Osteocyte (in vitro differentiated cells): Measurements from ENCODE around the gene CNKSR3. TPM values are rescaled to one million over a fixed set of nuclear protein-coding genes. Genes with fewer than 3 reads are reported as not detected.

Source experiments
- DNase-seq: peaks from one replicate; pipeline ENCODE4 v3.0.0; 2021; ENCODE audit warnings: mixed read lengths; ENCODE audit not compliant: unreplicated experiment; ENCODE audit errors: extremely low spot score
- H3K27ac Mint-ChIP-seq: one replicate; pipeline ENCODE4 v1.8.0; 2021; ENCODE audit warnings: mild to moderate bottlenecking, mixed read lengths; ENCODE audit not compliant: unreplicated experiment
- H3K27me3 Mint-ChIP-seq: one replicate; pipeline ENCODE4 v1.8.0; 2021; ENCODE audit warnings: mixed read lengths; ENCODE audit not compliant: unreplicated experiment
- H3K36me3 Mint-ChIP-seq: one replicate; pipeline ENCODE4 v1.8.0; 2021; ENCODE audit warnings: mixed read lengths; ENCODE audit not compliant: unreplicated experiment
- H3K4me1 Mint-ChIP-seq: one replicate; pipeline ENCODE4 v1.8.0; 2021; ENCODE audit warnings: mixed read lengths; ENCODE audit not compliant: unreplicated experiment
- H3K4me3 Mint-ChIP-seq: one replicate; pipeline ENCODE4 v1.8.0; 2021; ENCODE audit warnings: mild to moderate bottlenecking, moderate library complexity, mixed read lengths; ENCODE audit not compliant: unreplicated experiment
- H3K9me3 Mint-ChIP-seq: one replicate; pipeline ENCODE4 v1.8.0; 2021; ENCODE audit warnings: mixed read lengths; ENCODE audit not compliant: unreplicated experiment
- CTCF ChIP-seq: fragments of 200-600 bp; sonication (generic); IDR thresholded peaks from 2 replicates; pipeline ENCODE4 v1.5.0; 2021; ENCODE audit warnings: antibody characterized with exemption, mild to moderate bottlenecking, moderate library complexity
- total RNA-seq: library from RNA; stranded (reverse); gene quantifications from 2 replicates; pipeline ENCODE4 v1.2.1, GENCODE V29; 2021

The CNKSR3 gene
- total RNA-seq, 1 donor from 2014 or later: 14.6 TPM

- no peak overlapping the region for H3K4me3 Mint-ChIP-seq
- TF ChIP-seq CTCF: no peak
- H3K27me3 Mint-ChIP-seq: no peaks in the 10 kb centered on the region
- no peak for DNase-seq
- H3K4me1 Mint-ChIP-seq: peaks cover 37% of the 10 kb centered on the region
- H3K36me3 Mint-ChIP-seq: peaks cover 6% of the 10 kb centered on the region
- no peaks in the 10 kb centered on the region for H3K9me3 Mint-ChIP-seq
- peak overlapping the region; percentile 36 for H3K27ac Mint-ChIP-seq
These were observed 35.6 kb downstream of the CNKSR3 start for GRCh38 chr6:154474648-154475428.

- no peak for TF ChIP-seq CTCF
- H3K4me3 Mint-ChIP-seq: no peak overlapping the region
- no peak for DNase-seq
- no peaks in the 10 kb centered on the region for H3K9me3 Mint-ChIP-seq
- H3K27me3 Mint-ChIP-seq: no peaks in the 10 kb centered on the region
- H3K27ac Mint-ChIP-seq: no peak overlapping the region
- peaks cover 24% of the 10 kb centered on the region for H3K4me1 Mint-ChIP-seq
- peaks cover 6% of the 10 kb centered on the region for H3K36me3 Mint-ChIP-seq
These were observed 37.2 kb downstream of the CNKSR3 start for GRCh38 chr6:154473324-154473723.

- Mint-ChIP-seq H3K9me3 (no peaks in the 10 kb centered on the region), H3K27me3 (no peaks in the 10 kb centered on the region), H3K27ac (no peak overlapping the region), H3K36me3 (peaks cover 6% of the 10 kb centered on the region), H3K4me1 (peaks cover 18% of the 10 kb centered on the region), H3K4me3 (no peak overlapping the region)
- no peak for TF ChIP-seq CTCF
- no peak for DNase-seq
These were observed 38.7 kb downstream of the CNKSR3 start for GRCh38 chr6:154471609-154472362.

- Mint-ChIP-seq H3K36me3 (peaks cover 6% of the 10 kb centered on the region), H3K27ac (no peak overlapping the region), H3K27me3 (no peaks in the 10 kb centered on the region), H3K4me1 (peaks cover 6% of the 10 kb centered on the region), H3K4me3 (no peak overlapping the region), H3K9me3 (no peaks in the 10 kb centered on the region)
- DNase-seq: no peak
- TF ChIP-seq CTCF: no peak
These were observed 41.1 kb downstream of the CNKSR3 start for GRCh38 chr6:154469306-154469935.

- Mint-ChIP-seq H3K4me1 (peaks cover 5% of the 10 kb centered on the region), H3K9me3 (no peaks in the 10 kb centered on the region), H3K27me3 (no peaks in the 10 kb centered on the region), H3K27ac (no peak overlapping the region), H3K4me3 (no peak overlapping the region), H3K36me3 (peaks cover 6% of the 10 kb centered on the region)
- TF ChIP-seq CTCF: no peak
- no peak for DNase-seq
These were observed 41.7 kb downstream of the CNKSR3 start for GRCh38 chr6:154468760-154469159.
